ENCODE results near the gene WDFY4.

The WDFY4 gene

DNA sequence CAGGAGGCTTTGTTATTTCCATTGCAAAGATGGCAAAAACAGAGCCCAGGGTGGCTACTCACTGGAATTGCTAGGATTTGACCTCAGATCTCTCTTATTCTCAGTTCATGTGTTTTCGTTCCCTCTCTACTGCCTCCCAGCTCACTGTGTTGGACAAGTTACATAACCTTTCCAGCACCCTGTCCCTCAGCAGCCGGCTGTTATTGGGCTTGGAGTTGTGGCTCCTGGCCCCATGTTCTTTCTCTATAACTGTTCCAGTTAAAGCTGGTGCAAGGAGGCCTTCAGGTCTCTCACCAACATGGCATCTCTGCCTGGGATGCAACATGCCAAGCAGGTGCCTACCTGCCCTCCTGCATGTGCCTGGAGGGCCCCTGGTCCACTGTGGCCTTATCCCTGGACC lies 198.2 kb downstream of the WDFY4 start:
- Mint-ChIP-seq H3K27me3 (ENCODE audit: low read depth, poor library complexity) (peaks cover 53% of the 10 kb centered on the region), H3K4me1 (no peaks in the 10 kb centered on the region), H3K36me3 (ENCODE audit: low read depth) (no peaks in the 10 kb centered on the region), H3K27ac (no peak overlapping the region), H3K4me3 (no peak overlapping the region), H3K9me3 (no peaks in the 10 kb centered on the region)
- no peak for DNase-seq
- TF ChIP-seq, protein P1, sequence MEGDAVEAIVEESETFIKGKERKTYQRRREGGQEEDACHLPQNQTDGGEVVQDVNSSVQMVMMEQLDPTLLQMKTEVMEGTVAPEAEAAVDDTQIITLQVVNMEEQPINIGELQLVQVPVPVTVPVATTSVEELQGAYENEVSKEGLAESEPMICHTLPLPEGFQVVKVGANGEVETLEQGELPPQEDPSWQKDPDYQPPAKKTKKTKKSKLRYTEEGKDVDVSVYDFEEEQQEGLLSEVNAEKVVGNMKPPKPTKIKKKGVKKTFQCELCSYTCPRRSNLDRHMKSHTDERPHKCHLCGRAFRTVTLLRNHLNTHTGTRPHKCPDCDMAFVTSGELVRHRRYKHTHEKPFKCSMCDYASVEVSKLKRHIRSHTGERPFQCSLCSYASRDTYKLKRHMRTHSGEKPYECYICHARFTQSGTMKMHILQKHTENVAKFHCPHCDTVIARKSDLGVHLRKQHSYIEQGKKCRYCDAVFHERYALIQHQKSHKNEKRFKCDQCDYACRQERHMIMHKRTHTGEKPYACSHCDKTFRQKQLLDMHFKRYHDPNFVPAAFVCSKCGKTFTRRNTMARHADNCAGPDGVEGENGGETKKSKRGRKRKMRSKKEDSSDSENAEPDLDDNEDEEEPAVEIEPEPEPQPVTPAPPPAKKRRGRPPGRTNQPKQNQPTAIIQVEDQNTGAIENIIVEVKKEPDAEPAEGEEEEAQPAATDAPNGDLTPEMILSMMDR (IDR thresholded peaks at IDR 0.05): no peak

DNA sequence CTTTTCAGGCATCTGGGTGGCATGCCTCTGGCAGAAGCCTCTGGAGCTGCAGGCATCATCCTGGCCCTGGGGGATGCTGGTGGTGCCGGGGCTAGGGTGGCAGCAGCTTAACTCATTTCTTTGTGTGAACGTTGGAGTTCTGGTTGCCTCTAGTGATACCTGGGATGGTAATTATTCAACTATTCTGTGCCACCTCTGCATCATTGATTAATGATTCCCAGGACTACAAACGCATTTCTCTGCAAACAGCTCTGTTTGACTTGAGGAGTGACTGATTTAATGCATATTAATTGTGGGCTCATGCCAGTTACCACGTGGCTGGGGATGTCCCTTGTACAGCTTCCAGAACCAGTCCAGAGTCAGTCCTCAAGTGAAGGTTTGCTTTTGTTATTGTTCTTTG lies 199.0 kb downstream of the WDFY4 start:
- H3K4me3 Mint-ChIP-seq: no peak overlapping the region
- no peak overlapping the region for H3K27ac Mint-ChIP-seq
- no peaks in the 10 kb centered on the region for H3K4me1 Mint-ChIP-seq
- TF ChIP-seq, protein P1 (IDR thresholded peaks at IDR 0.05): no peak
- peaks cover 55% of the 10 kb centered on the region for H3K27me3 Mint-ChIP-seq (ENCODE audit: low read depth, poor library complexity)
- H3K9me3 Mint-ChIP-seq: no peaks in the 10 kb centered on the region
- DNase-seq: no peak
- no peaks in the 10 kb centered on the region for H3K36me3 Mint-ChIP-seq (ENCODE audit: low read depth)

- Mint-ChIP-seq H3K27ac (no peak overlapping the region), H3K4me1 (no peaks in the 10 kb centered on the region), H3K4me3 (no peak overlapping the region), H3K27me3 (ENCODE audit: low read depth, poor library complexity) (peaks cover 51% of the 10 kb centered on the region), H3K9me3 (no peaks in the 10 kb centered on the region), H3K36me3 (ENCODE audit: low read depth) (no peaks in the 10 kb centered on the region)
- DNase-seq: no peak
- TF ChIP-seq, protein P1 (IDR thresholded peaks at IDR 0.05): no peak
Measured at GRCh38 chr10:48884179-48885045, 199.7 kb downstream of the WDFY4 start.

DNA sequence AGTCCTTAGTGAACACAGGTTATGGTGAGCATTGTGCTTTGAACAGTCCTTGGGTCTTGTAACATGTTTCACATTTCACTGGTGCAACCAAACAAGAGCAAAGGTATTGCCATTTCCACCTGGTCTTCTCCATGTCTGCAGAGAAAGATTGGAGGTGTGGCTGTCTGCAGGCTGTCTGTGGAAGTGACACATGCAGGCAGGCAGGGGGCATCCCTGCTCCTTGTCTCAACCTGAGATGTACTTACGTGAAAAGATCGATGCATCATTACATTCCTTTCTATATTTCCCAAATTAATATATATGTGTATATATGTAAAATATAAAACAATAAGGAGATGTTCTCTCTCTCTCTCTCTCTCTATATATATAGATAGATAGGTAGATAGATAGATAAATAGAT lies 200.7 kb downstream of the WDFY4 start:
- Mint-ChIP-seq H3K4me3 (no peak overlapping the region), H3K27ac (no peak overlapping the region)
- TF ChIP-seq, protein P1 (IDR thresholded peaks at IDR 0.05): peak; percentile 54

DNA sequence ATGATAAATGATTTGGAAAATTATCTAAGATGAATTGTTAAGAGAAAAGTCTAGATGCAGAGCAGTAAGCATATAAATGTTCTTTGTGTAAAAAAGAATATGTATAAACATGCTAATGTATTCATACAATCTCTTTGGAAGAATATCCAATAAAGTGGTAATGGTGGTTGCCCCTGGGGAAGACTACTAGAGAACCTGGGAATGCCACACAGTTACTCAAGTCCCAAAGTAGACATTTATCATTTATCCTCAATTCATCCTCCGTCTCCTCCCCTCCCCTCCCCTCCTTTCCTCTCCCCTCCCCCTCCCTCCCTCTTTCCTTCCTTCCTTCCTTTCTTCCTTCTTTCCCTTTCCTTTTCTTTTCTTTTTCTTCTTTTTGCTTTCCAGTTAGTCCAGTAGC lies 203.3 kb downstream of the WDFY4 start:
- no peak for DNase-seq
- Mint-ChIP-seq H3K27me3 (ENCODE audit: low read depth, poor library complexity) (peaks cover 31% of the 10 kb centered on the region), H3K4me1 (no peaks in the 10 kb centered on the region), H3K4me3 (no peak overlapping the region), H3K27ac (no peak overlapping the region), H3K36me3 (ENCODE audit: low read depth) (no peaks in the 10 kb centered on the region), H3K9me3 (no peaks in the 10 kb centered on the region)
- TF ChIP-seq, protein P1 (IDR thresholded peaks at IDR 0.05): no peak

More for the DNA sequence above, 200.7 kb downstream of the WDFY4 start:
- Mint-ChIP-seq H3K27me3 (ENCODE audit: low read depth, poor library complexity) (peaks cover 41% of the 10 kb centered on the region), H3K9me3 (no peaks in the 10 kb centered on the region), H3K4me1 (no peaks in the 10 kb centered on the region), H3K36me3 (ENCODE audit: low read depth) (no peaks in the 10 kb centered on the region)
- DNase-seq: peak; percentile 34
